ENCODE results near the gene LRBA.

- TF ChIP-seq POLR2A (IDR thresholded peaks at IDR 0.05; ENCODE audit: low read depth, low read length) (no peak), CTCF (conservative IDR thresholded peaks at IDR 0.05; ENCODE audit: low read depth, low read length) (no peak), BHLHE40 (IDR thresholded peaks at IDR 0.05; ENCODE audit: low read depth, low read length) (no peak), RAD21 (IDR thresholded peaks at IDR 0.05; ENCODE audit: low read length) (no peak), SMC3 (IDR thresholded peaks at IDR 0.05; ENCODE audit: low read depth, low read length) (no peak), CHD1 (IDR thresholded peaks at IDR 0.05; ENCODE audit: low read depth, low read length) (no peak)
- TF ChIP-seq, protein P1, sequence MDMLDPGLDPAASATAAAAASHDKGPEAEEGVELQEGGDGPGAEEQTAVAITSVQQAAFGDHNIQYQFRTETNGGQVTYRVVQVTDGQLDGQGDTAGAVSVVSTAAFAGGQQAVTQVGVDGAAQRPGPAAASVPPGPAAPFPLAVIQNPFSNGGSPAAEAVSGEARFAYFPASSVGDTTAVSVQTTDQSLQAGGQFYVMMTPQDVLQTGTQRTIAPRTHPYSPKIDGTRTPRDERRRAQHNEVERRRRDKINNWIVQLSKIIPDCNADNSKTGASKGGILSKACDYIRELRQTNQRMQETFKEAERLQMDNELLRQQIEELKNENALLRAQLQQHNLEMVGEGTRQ (IDR thresholded peaks at IDR 0.05; ENCODE audit: low read depth, low read length) = no peak
Measured at GRCh38 chr4:150262611-150263010, 752.5 kb downstream of the LRBA start.
